Lower leg skin (tissue), 4 donors: ENCODE results near the gene THYN1. TPM values are rescaled to one million over a fixed set of nuclear protein-coding genes. Genes with fewer than 3 reads are reported as not detected.

Source experiments
- DNase-seq, 2 donors: peaks; one replicate each; pipeline ENCODE4 v3.0.0-alpha.2; 2019; ENCODE audit warnings: low spot score in 2 of 2
- H3K4me3 ChIP-seq: fragments of 200-600 bp; sonication (generic); 2 replicates; pipeline ENCODE4 v1.5.1; 2017; ENCODE audit warnings: mild to moderate bottlenecking, low read depth; ENCODE audit not compliant: poor library complexity, severe bottlenecking
- POLR2A ChIP-seq, 2 donors: fragments of 450-650 bp; IDR thresholded peaks; one replicate each; pipeline ENCODE4 v1.6.1; 2016 to 2017; ENCODE audit warnings: antibody characterized with exemption in 2 of 2, mild to moderate bottlenecking in 1 of 2, moderate library complexity in 1 of 2
- WGBS, 2 donors: methylation state at CpG; one replicate each; pipeline ENCODE4 v1.1.5; 2018; 5-methylcytosine and 5-hydroxymethylcytosine counted together
- intact Hi-C: fragments of 100-400 bp; cut with DNase I; formaldehyde crosslinking; loops from one replicate; pipeline ENCODE4 v1.15.0; 2023; ENCODE audit warnings: low total_unique reads
- total RNA-seq, 4 donors: library from RNA; depleted of rRNA; stranded (reverse); fragments of >200 nt; gene quantifications; one replicate each; pipeline ENCODE4 v1.1.0, GENCODE V29; 2016
- TF ChIP-seq, protein P1 (sequence below), 3 donors: fragments of 450-650 bp; IDR thresholded peaks; one replicate each; pipeline ENCODE4 v1.5.1; 2016; ENCODE audit warnings: antibody characterized with exemption in 3 of 3, mild to moderate bottlenecking in 3 of 3, moderate library complexity in 2 of 3

The THYN1 gene
- total RNA-seq, 4 donors from 2014 or later = 9.1 to 35.7 (median 26.2) TPM

DNA sequence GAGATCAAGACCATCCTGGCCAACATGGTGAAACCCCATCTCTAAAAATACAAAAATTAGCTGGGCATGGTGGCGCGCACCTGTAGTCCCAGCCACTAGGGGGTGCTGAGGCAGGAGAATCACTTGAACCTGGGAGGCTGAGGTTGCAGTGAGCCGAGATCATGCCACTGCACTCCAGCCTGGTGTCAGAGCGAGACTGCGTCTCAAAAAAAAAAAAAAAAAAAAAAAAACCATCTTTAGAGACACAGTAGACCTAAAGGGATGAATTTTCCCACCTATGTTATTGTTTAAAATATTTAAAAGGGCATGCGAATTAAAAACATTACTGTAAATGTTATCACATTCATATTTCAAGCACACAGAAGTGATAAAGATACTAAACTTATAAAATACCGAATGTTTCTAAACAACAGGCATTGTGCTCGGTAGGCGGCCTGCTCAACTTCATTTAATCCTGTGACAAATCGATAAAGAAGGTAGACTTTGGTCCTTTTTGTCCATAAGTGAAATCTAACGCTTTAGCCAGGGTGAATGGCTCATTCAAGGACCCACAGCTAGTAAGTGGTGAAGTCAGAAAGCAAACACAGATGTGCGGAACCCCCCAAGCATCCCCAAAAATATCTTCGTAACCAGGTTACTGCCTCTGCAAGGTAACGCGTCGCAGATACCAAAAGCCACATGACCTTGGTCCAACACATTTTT lies 45.5 kb downstream of the THYN1 start:
- WGBS, 2 donors = 88% methylated on average over 16 of the region's 16 CpGs
- no peak overlapping the region for H3K4me3 ChIP-seq
- no peak for DNase-seq
- TF ChIP-seq POLR2A (IDR thresholded peaks at IDR 0.05) = no peak
- TF ChIP-seq, protein P1, sequence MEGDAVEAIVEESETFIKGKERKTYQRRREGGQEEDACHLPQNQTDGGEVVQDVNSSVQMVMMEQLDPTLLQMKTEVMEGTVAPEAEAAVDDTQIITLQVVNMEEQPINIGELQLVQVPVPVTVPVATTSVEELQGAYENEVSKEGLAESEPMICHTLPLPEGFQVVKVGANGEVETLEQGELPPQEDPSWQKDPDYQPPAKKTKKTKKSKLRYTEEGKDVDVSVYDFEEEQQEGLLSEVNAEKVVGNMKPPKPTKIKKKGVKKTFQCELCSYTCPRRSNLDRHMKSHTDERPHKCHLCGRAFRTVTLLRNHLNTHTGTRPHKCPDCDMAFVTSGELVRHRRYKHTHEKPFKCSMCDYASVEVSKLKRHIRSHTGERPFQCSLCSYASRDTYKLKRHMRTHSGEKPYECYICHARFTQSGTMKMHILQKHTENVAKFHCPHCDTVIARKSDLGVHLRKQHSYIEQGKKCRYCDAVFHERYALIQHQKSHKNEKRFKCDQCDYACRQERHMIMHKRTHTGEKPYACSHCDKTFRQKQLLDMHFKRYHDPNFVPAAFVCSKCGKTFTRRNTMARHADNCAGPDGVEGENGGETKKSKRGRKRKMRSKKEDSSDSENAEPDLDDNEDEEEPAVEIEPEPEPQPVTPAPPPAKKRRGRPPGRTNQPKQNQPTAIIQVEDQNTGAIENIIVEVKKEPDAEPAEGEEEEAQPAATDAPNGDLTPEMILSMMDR (IDR thresholded peaks at IDR 0.05) = peak in 1 of 3 donors; percentile 10
- intact Hi-C loops = no loop called here

DNA sequence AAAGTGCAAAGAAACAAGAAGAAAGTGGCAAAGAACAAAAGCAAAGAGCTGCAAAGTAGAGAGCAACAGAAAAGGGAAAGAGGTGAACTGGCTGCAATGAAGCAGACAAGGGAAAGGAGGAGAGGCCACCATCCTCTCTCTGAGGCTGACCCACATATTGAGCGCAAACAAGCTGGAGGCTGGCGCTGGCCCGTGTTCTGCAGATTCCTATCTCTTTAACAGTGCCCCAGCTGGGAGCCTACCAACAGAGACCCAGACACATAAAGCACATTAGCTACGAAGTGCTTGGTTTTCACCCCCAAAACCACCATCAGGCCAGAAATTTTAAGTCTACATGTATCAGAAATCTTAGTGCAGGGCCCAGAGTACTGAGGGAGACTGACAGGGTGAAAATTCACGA lies 47.0 kb downstream of the THYN1 start:
- intact Hi-C loops = no loop called here
- H3K4me3 ChIP-seq = no peak overlapping the region
- TF ChIP-seq, protein P1 (IDR thresholded peaks at IDR 0.05) = no peak
- no peak for TF ChIP-seq POLR2A (IDR thresholded peaks at IDR 0.05)
- DNase-seq = no peak
- WGBS, 2 donors = 58 to 69% methylated on average over 5 of the region's 5 CpGs

DNA sequence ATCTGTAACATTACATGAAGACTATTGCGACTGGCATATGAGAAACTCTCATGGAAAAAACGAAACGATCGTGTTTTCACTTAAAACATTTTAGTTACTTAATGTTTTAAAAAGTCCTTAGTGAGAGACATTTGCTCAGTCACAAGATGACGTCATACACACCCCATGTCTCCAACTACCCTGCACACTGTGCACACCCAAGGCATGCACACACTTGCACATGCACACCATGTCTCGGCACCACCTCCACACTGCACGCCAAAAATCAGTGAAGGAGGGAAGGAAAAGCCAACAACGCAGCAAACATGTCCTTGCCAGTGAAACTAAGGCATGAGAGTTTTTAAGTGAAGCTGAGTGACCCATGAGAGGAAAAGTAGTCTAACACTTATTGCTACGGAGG lies 47.4 kb downstream of the THYN1 start:
- intact Hi-C loops = no loop called here
- no peak for DNase-seq
- WGBS, 2 donors = 64 to 69% methylated on average over 9 of the region's 9 CpGs
- no peak for TF ChIP-seq POLR2A (IDR thresholded peaks at IDR 0.05)
- TF ChIP-seq, protein P1 (IDR thresholded peaks at IDR 0.05) = no peak
- no peak overlapping the region for H3K4me3 ChIP-seq

DNA sequence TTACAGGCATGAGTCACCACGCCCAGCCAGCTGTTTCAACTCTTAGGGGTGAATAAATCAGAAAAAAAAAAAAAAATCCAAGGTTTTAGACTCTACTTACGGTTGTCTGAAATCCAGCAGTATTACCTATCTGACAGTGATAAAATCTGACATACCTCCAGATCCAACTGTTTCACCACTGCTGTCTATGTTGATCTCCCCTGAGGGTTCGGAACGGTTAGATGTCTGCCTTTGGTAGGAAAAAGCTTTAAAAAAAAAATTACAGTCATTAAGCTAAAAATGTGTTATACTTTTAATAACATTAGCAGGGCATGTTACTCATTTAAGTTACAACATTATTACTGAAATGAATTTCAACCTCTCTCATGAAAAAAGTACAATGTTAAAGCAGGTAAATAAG lies 50.5 kb downstream of the THYN1 start:
- TF ChIP-seq, protein P1 (IDR thresholded peaks at IDR 0.05) = no peak
- TF ChIP-seq POLR2A (IDR thresholded peaks at IDR 0.05) = no peak
- 66 to 81% methylated on average over 4 of the region's 4 CpGs for WGBS, 2 donors
- H3K4me3 ChIP-seq = no peak overlapping the region
- DNase-seq = no peak
- intact Hi-C loops = no loop called here

DNA sequence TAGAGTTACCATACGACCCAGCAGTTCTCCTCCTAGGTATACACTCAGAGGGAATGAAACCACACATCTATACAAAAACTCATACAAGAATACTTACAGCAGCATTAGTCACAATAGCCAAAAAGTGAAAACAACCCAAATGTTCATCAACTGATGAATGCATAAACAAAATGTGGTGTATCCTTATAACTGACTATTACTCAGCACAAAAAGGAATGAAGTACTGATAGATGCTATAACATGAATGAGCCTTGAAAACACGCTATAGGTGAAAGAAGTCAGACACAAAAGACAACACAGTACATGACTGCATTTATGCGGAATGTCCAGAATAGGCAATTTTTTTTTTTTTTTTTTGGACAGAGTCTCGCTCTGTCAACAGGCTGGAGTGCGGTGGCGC lies 52.5 kb downstream of the THYN1 start:
- intact Hi-C loops = no loop called here
- DNase-seq = no peak
- TF ChIP-seq POLR2A (IDR thresholded peaks at IDR 0.05) = no peak
- TF ChIP-seq, protein P1 (IDR thresholded peaks at IDR 0.05) = no peak
- no peak overlapping the region for H3K4me3 ChIP-seq
- 92 to 96% methylated on average over 6 of the region's 6 CpGs for WGBS, 2 donors

DNA sequence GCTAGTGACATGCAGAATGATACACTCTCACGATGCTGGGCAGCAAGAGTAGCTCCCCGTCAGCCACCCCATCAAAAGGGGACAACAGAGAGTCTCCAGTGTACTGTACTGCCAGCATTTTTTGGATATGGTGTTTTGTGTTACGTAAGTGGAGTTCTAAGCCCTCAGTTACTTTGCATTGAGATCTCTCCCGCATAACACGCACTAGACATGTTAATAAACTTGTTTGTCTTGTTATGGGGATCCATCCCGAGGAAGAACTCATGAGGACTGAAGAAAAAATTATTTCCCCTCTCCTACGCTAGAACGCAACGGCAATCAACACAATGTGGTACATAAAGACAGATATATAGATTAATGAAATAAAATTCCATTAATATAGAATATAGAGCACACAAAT lies 53.6 kb downstream of the THYN1 start:
- H3K4me3 ChIP-seq = no peak overlapping the region
- intact Hi-C loops = no loop called here
- TF ChIP-seq, protein P1 (IDR thresholded peaks at IDR 0.05) = no peak
- TF ChIP-seq POLR2A (IDR thresholded peaks at IDR 0.05) = no peak
- DNase-seq = no peak
- 87 to 93% methylated on average over 9 of the region's 9 CpGs for WGBS, 2 donors
